Right ventricle myocardium superior (tissue), 1 donor: Measurements from ENCODE around the gene LMNTD2. TPM values are rescaled to one million over a fixed set of nuclear protein-coding genes. Genes with fewer than 3 reads are reported as not detected.
A peak's percentile ranks its signal among the peaks of the same experiment; 100 is the strongest.
"Not testable (repeated sequence)": the region's sequence is repeated elsewhere in the genome, so short reads cannot be mapped to it uniquely, and the experiment has no call there.

Experiments used
- ATAC-seq: fragments of 200-7000 bp; cut with Tn5 transposase; one replicate; pipeline ENCODE4 v1.9.1; 2020; ENCODE audit warnings: mild to moderate bottlenecking; ENCODE audit not compliant: poor library complexity
- DNase-seq: peaks from one replicate; pipeline ENCODE4 v3.0.0-alpha.2; 2020
- intact Hi-C: fragments of 100-400 bp; cut with DNase I; formaldehyde crosslinking; loops from one replicate; pipeline ENCODE4 v1.11.2; 2022
- total RNA-seq: library from RNA; stranded (reverse); fragmentation: NEBNext Ultra II Directional; extraction: Animal tissue kit (Norgen Biotek cat#: 25700); gene quantifications from one replicate; pipeline ENCODE4 v1.2.1, GENCODE V29; 2021
- donor health status: DM: no; HTN: yes; CAD: no; lungs with severe emphysema.

The LMNTD2 gene
- total RNA-seq, 1 donor from 2014 or later = 0.22 TPM

DNA sequence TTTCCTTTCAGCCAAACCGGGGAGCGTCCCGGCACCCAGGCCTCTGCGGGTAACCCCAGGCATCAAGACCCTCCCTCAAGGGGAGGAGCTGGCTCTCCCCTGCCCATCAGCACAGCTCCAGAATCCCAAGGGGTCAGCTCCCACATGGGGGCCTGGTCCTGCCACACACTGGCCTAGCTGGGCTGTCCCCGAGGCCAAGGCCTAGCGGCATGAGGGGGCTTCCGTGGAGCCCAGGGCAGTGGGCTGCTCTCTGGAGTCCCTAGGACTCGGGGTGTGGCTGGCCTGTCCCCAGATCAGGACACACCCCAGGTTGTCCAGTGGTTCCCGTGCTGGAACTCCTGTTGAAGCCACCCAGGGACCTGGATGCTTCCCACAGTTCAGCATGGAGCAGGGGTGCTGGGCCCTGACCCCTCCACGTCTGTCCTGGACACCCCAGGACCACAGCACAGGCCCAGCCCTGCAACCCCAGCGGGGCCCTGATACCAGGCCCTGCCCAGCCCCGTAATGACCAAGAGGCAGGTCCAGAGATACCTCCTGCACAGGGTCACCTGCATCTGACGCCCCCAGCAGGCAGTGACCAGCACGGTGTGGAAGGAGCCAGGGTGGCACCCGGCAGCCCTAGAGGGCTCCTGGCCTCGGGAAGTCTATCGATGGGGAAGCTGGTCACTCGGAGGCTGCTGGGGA lies 30.7 kb downstream of the LMNTD2 start:
- no peak for DNase-seq
- ATAC-seq = no peak
- intact Hi-C loops = no loop called here

DNA sequence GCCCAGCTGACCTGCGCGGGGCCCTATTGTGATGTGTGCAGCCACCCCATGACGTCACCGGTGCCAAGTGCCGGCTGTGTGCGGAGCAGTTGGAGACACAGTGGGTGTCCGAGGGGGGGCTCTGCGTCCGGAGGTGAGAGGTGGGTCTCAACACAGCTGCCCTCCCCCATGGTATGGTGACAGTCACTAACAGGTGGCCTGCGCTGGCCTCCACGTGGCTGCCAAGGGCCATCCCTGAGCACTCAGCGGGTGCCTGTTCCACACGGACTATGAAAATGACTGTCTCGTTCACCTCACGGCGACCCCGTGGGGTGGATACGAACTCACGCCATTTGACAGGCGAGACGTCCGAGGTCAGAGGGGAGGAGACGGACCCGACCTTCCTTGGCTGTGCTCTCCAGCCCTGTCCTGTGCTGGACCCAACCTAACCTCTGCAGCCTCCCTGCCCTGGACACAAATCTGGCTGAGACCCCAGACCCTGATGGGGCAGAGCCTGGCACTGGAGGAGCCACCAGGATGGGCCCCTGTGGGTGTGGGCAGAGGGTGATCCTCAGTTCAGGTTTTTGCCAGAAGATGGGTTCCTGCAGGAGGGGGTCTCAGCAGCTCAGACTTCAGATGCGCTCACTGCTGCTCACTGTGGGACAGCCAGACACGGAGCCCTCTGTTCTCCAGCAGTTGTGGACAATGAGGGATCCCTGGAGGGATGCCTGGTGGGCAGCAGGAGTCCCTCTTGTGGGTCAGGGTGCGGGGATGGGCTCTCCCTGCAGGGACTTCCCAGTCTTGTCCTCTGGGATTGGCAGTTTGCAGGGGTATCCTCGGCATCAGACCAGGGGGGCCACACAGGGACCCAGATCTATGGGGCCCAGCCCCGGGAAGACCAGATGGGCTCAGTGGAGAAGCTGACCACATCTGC lies 31.5 kb downstream of the LMNTD2 start:
- ATAC-seq = no peak
- intact Hi-C loops = no loop called here

DNA sequence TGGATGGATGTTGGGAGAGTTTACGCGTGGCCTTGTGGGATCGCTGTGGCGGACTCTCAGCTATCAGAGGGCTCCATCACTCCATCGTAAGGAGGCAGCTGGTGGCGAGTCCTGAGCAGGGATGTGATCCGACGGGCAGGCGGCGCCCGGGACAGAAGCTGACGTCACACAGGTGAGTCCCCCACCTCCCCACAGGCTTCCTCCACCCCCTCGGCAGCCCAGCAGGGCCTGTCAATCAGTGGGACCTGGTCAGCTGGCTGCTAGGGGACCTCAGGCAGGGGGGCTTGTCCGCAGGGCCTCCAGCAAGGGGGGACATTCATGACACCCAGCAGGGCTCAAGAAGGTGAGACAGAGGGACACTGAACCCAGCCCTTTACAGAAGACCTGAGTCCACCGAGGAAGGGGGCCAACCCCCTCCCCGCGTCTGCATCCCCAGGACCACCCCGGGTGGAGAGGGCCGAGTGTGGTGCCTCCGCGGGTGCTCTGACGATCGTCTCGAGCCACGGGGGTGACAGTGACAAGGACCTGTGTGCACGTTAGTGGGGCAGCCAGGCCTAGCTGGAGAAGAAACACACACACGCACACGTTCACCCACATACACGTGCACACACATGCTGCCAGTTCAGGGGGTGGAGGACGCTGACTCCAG lies 32.2 kb downstream of the LMNTD2 start:
- ATAC-seq (no peak), DNase-seq (no peak)
- intact Hi-C loops = no loop called here

More for the DNA sequence above, 31.5 kb downstream of the LMNTD2 start:
- no peak for DNase-seq

DNA sequence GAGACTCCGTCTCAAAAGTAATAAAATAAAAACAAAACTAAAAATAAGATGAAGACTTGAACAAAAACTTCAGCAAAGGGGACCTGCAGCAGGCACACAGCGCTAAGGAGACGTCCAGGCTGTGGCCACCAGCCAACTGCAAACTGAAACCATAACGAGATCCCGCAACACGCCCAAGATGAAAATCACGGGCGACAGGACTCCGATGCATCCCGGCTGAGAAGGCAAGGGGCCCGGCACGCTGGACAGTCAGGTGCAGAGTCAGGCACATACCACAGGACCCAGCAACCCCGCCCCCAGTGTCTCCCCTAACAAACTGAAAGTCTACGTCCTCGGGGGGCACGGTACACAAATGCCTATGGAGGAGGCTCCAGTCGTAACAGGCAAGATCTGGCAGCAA lies 34.3 kb downstream of the LMNTD2 start:
- intact Hi-C loops = no loop called here
- ATAC-seq = no peak
- no peak for DNase-seq

DNA sequence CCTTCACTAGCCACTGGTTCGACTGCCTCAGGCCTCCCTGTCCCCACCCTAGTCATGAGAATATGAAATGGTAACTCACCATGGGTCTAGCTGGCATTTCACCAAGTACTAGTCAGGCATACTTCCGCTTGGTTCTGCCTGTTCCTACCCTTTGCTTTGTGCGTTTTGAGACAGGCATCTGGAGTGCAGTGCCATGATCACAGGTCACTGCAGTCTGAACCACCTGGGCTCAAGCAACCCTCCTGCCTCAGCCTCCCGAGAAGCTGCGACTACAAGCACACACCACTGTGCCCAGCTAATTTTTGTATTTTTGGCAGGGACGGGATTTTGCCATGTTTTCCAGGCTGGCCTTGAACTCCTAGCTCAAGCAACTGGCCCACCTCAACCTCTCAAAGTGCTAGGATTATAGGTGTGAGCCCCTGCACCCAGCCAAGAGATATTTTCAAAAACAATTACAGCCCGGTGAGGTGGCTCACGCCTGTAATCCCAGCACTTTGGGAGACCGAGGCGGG lies 39.3 kb downstream of the LMNTD2 start:
- intact Hi-C loops = no loop called here
- ATAC-seq (no peak), DNase-seq (no peak)

DNA sequence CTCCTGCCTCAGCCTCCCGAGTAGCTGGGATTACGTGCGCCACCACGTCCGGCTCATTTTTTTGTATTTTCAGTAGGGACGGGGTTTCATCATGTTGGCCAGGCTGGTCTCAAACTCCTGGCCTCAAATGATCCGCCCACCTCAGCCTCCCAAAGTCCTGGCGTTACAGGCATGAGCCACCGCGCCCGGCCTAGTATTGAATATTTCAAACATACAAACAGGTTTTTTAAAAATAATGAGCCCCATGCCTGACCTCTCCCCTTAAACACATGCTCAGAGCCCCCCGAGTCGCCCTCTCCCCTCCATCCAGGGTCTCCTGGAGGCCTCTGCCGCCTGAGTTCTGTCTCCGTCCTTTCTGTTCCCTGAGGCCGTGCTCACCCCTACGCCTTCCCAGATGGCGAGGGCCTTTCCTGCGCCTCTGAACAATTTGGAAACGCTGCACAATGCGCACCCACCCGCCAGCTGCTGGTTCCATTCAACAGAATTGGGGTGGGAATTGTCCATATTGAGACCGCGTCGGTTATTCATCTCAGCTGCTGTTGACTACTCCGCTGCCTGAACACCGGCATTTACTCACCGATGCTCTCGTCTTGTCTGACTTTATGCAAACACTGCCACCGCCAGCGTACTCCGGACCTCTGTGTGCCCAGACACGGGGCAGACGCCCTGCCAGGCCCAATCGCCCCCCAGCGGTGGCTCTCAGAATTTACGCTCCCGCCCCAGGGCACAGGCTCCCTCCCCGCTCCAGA lies 39.9 kb downstream of the LMNTD2 start:
- DNase-seq (peak; percentile 40), ATAC-seq (no peak)
- intact Hi-C loops = no loop called here

DNA sequence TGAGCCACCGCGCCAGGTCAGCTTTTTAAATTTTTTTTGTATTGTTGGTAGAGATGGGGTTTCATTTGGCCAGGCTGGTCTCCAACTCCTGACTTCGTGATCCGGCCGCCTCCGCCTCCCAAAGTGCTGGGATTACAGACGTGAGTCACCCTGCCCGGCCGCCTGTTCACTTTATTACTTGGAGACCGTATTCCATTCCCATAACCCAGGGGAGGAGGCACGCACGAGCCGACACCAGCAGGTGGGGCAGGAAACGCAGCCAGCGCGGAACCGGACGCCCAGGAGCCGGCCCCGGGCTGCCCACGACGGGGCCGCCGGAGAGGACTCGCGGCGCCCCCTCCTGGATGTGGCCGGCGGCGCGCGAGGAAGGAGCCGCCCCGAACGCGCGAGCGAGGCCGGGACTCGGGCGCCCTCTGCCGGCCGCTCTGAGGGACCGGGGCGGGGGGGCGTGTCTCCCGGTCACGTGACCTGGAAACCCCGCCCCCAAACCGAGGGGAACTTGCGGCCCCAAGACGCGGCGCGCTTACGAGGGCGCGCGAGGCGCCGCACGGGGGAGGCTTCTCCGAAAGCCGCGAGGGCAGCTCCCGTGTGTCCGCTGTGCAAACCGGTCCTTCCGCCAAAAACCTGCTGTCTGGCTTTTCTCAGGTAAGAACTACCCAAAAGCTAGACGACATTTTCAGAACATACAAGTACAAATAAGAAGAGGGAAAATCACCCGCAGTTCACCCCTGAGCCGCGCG lies 41.9 kb downstream of the LMNTD2 start:
- intact Hi-C loops = loop anchor here (10.0 kb wide), 1 partner anchor 314 kb away; the partner anchor contains the start of genes BET1L and RIC8A

DNA sequence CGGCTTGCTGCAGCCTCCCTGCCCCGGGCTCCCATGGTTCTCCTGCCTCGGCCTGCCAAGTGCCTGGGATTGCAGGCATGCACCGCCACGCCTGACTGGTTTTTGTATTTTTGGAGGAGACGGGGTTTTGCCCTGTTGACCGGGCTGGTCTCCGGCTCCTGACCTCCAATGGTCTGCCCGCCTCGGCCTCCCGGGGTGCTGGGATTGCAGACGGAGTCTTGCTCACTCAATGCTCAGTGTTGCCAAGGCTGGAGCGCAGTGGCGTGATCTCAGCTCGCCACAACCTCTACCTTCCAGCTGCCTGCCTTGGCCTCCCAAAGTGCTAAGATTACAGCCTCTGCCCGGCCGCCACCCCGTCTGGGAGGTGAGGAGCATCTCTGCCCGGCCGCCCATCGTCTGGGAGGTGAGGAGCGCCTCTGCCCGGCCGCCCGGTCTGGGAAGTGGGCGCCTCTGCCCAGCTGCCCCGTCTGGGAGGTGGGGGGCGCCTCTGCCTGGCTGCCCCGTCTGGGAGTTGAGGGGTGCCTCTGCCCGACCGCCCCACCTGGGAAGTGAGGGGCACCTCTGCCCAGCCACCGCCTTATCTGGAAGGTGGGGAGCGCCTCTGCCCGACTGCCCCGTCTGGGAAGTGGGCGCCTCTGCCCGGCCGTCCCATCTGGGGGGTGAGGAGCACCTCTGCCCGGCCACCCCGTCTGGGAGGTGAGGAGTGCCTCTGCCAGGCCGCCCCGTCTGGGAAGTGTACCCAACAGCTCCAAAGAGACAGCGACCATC lies 43.4 kb downstream of the LMNTD2 start:
- DNase-seq = peak; percentile 44
- intact Hi-C loops = loop anchor here (10.0 kb wide), 1 partner anchor 312 kb away; the partner anchor contains the start of genes BET1L and RIC8A
- not testable (repeated sequence) for ATAC-seq

More for the DNA sequence above, 41.9 kb downstream of the LMNTD2 start:
- ATAC-seq (peak; percentile 98), DNase-seq (peak; percentile 92)

DNA sequence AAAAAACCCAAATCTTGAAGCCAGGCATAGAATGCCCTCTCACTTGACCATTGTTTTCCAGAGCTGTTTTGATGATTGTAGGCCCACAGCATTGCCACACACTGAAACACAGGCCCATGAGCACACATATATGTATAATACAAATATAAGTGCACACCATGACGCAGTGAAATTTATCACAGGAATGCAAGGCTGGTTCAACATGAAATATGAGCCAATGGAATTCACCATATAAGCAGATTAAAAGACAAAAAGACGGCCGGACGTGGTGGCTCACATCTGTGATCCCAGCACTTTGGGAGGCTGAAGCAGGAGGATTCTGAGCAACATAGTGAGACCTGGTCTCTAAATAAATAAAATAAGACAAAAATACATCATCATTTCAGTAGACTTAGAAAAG lies 44.1 kb downstream of the LMNTD2 start:
- intact Hi-C loops = loop anchor here (10.0 kb wide), 1 partner anchor 312 kb away; the partner anchor contains the start of genes BET1L and RIC8A
- DNase-seq = no peak
- ATAC-seq = no peak

DNA sequence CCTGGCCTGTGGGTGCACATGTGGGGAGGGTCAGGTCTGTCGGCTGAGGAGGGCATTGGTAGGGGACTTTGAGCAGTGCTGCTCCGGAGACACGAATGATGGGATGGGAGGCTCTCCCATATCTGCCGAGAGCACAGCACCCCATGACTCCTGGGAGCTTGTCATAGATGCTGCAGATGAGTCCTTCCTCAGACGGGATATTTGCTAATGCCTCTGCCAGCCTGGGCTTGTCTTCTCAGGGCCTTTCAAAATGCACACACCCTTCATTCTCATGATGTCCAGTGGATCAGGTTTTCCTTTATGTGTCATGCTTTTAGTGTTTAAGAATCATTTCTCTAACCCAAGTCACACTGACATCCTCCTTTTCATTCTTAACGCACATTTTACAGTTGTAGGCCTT lies 45.4 kb downstream of the LMNTD2 start:
- ATAC-seq (no peak), DNase-seq (no peak)
- intact Hi-C loops = loop anchor here (10.0 kb wide), 1 partner anchor 310 kb away; the partner anchor contains the start of genes BET1L and RIC8A

DNA sequence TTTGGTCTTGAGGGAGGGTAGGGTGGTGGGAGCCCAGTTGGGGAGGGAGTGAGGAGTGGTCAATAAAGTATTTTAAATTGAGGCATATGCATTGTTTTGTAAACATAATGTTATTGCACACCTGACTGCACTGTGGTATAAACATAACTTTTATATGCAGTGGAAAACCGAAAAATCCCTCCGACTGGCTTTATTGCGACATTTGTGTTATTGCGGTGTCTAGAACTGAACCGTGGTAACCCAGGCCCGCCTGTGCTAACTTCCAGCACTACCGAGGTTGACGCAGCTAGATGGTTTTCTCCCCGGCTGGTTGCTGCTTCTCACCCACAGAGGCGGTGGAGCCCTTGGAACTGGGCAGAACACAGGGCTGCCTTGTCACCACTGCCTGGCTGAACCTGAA lies 45.9 kb downstream of the LMNTD2 start:
- no peak for DNase-seq
- intact Hi-C loops = loop anchor here (10.0 kb wide), 1 partner anchor 310 kb away; the partner anchor contains the start of genes BET1L and RIC8A
- no peak for ATAC-seq

DNA sequence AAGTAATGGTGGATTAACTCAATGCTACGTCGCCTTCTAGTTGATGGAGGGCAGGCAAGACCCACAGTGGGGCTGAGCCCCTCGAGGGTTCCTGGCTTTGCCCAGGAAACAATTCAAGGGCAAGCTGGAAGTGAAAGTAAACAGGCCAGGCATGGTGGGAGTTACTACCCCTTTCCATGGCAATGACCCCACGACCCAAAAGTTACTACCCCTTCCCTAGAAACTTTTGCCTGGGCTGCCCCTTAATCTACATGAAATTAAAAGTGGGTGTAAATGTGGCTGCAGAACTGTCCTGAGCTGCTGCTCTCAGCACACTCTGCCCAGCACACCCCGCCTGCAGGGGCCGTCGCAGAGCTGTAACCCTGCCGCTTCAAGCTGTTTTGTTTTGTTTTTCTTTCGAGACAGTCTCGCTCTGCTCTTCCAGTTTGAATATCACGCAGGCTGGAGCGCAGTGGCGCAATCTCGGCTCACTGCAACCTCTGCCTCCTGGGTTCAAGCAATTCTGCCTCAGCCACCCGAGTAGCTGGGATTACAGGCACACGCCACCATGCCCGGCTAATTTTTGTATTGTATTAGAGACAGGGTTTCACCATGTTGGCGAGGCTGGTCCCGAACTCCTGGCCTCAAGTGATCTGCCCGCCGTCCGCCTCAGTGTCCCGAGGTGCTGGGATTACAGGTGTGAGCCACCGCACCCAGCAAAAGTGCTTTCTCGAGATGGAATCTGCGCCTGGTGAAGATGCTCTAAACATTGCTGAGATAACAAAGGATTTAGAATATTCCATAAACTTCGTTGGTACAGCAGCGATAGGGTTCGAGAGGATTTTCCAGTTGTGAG lies 47.6 kb downstream of the LMNTD2 start:
- no peak for ATAC-seq
- no peak for DNase-seq
- intact Hi-C loops = loop anchor here (10.0 kb wide), 1 partner anchor 308 kb away; the partner anchor contains the start of genes BET1L and RIC8A

DNA sequence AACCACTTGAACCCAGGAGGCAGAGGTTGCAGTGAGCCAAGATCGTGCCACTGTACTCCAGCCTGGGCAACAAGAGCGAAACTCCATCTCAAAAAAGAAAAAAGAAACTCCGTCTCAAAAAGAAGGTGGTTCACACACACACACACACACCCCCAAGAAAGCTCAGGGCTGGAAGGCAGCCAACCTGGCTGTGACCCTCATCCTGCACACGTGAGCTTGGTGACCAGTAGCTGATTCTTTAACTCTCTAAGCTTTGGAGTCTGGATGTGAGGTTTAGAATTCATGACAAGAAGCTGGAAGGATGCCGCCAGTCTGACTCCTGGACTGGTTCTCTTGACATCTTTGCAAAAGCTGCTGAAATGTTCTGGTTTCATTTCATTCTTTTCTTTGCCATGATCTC lies 51.6 kb downstream of the LMNTD2 start:
- DNase-seq = no peak
- no peak for ATAC-seq
- intact Hi-C loops = no loop called here

DNA sequence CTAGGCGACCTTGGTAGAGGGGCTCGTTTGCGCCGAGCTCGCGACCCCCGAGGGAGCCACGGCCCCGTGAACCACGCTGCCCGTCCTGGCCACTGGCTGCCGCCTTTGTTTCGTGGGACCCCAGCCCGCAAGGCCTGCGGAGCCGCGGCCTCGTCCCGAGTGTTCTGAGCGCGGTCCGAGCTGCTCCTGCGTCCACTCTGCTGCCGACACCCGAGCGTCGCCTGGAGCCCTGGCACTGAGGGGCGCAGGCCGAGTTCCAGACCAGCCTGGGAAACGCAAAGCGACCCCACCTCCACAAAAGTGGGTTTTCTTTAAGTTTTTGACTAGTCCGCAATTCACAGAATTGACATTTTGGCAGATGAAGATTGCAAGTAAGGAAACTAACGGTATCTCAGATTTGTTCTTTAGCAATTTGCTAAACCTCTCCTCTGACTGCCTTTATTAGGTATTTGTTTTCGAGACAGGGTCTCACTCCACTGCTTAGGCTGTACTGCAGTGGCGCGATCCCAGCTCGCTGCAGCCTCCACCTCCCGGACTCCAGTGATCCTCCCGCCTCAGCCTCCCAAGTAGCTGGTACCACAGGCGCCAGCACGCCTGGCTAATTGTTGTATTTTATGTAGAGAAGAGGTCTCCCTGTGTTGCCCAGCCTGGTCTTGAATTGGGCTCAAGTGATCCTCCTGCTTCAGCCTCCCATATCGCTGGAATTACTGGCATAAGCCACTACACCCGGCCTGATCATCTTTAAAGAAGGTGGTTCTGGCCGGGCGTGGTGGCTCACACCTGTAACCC lies 52.6 kb downstream of the LMNTD2 start:
- DNase-seq = no peak
- intact Hi-C loops = no loop called here
- ATAC-seq = no peak
